Activated CD4-positive, alpha-beta memory T cell treated with anti-CD3 and anti-CD28 coated beads, Interleukin-2, amount 10 ng/mL, durations not matched to agents 7 days and 5 days (primary cell): Measurements from ENCODE around the gene TRIM24. TPM values are rescaled to one million over a fixed set of nuclear protein-coding genes. Genes with fewer than 3 reads are reported as not detected.
"Not testable (repeated sequence)": the region's sequence is repeated elsewhere in the genome, so short reads cannot be mapped to it uniquely, and the experiment has no call there.

Experiments
- CTCF ChIA-PET: fragments of 350-600 bp; sonication (Branson Sonifier 250); formaldehyde crosslinking; loops from one replicate; lab custom pipeline; 2021; ENCODE audit warnings: antibody characterized with exemption, inconsistent platforms; lab: Charles Lee
- POLR2A ChIA-PET: fragments of 350-600 bp; sonication (Branson Sonifier 250); formaldehyde crosslinking; loops from one replicate; lab custom pipeline; 2021; ENCODE audit warnings: antibody characterized with exemption; lab: Charles Lee
- DNase-seq: peaks from one replicate; pipeline ENCODE4 v3.0.0-alpha.2; 2020
- H3K27ac Mint-ChIP-seq: one replicate; pipeline ENCODE4 v1.8.0; 2021; ENCODE audit warnings: mild to moderate bottlenecking, mixed read lengths
- H3K27me3 Mint-ChIP-seq: one replicate; pipeline ENCODE4 v1.8.0; 2021; ENCODE audit warnings: mixed read lengths
- H3K36me3 Mint-ChIP-seq: one replicate; pipeline ENCODE4 v1.8.0; 2021; ENCODE audit warnings: low read depth, mixed read lengths
- H3K4me1 Mint-ChIP-seq: one replicate; pipeline ENCODE4 v1.8.0; 2021; ENCODE audit warnings: mixed read lengths
- H3K4me3 Mint-ChIP-seq: one replicate; pipeline ENCODE4 v1.8.0; 2021; ENCODE audit warnings: mild to moderate bottlenecking, mixed read lengths
- H3K9me3 Mint-ChIP-seq: one replicate; pipeline ENCODE4 v1.8.0; 2021; ENCODE audit warnings: mixed read lengths
- total RNA-seq, 2 experiments: library from RNA; stranded (reverse); gene quantifications; one replicate each; pipeline ENCODE4 v1.2.3, GENCODE V29; 2021

The TRIM24 gene
- total RNA-seq, 2 experiments from 2014 or later, result 17.8 to 19.6 TPM

DNA sequence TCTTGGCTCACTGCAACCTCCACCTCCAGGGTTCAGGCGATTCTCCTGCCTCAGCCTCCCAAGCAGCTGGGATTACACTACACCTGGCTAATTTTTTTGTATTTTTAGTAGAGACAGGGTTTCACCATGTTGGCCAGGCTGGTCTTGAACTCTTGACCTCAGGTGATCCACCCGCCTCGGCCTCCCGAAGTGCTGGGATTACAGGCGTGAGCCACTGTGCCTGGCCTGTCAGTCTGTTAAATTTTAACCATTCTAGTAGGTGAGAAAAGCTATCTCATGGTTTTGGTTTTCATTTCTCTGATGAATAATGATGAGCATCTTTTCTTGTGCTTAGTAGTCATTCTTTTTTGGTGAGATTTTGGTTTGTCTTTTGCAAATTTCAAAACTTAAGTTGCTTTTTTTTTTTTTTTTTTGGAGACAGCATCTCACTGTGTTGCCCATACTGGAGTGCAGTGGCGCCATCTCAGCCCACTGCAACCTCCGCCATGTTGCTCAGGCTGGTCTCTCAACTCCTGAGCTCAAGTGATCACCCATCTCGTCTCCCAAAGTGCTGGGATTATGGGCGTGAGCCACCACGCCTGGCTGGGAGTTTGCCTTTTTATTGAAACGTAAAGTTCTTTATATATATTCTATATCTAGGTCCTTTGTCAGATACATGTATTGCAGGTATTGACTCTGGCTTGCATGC, 6.2 kb downstream of the TRIM24 start:
- Mint-ChIP-seq H3K4me1 (peaks cover 36% of the 10 kb centered on the region), H3K36me3 (peaks cover 28% of the 10 kb centered on the region)
- not testable (repeated sequence) for H3K27me3 Mint-ChIP-seq, H3K9me3 Mint-ChIP-seq, H3K27ac Mint-ChIP-seq, H3K4me3 Mint-ChIP-seq, DNase-seq
- CTCF ChIA-PET, result interaction anchor here (0.9 to 2.1 kb wide), 2 partner anchors 14 to 272 kb away, joined by 3 to 8 read pairs; no protein-coding TSS in a partner anchor
- POLR2A ChIA-PET, result interaction anchor here (1.4 kb wide), 1 partner anchor 15 kb away, joined by 5 read pairs; no protein-coding TSS in a partner anchor

DNA sequence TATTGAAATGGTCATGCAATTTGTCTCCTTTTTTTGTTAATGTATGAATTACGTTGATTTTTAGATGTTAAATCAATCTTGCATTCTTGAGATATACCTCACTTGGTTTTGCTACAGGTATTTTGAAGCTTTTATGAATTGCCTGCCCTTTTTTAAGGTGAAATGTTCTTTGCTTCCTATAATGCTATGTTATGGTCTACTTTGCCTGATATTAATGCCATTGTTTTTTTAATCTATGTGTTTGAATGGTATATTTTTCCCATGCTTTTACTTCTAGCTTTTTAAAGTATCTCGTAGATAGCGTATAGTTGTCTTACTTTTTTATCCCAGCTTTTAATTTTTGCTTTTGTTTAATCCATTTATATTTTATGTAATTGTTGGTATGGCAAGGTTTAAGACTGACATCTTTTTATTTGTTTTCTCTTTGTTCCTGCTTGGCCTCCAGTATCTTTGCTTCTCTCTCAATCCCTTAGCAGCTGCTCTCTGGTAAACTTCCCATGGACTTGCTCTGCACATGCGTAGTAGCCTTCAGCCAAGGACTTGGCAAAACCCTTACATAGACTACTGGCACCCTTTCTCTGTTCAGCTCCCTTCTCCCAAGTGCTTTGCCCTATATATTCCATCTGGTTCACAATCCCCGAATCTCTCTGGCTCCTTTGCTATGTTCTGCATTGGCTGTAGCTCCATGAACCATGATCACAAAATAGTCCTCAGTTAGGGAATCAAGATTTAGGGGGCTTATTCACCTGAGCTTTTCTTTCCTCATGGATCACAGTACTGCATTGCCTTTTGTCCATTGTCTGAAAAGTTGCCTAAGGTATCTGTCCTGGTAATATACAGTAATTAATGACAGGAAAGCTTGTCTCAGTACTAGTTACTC, 8.4 kb downstream of the TRIM24 start:
- H3K36me3 Mint-ChIP-seq, result peaks cover 25% of the 10 kb centered on the region
- peaks cover 19% of the 10 kb centered on the region for H3K4me1 Mint-ChIP-seq

DNA sequence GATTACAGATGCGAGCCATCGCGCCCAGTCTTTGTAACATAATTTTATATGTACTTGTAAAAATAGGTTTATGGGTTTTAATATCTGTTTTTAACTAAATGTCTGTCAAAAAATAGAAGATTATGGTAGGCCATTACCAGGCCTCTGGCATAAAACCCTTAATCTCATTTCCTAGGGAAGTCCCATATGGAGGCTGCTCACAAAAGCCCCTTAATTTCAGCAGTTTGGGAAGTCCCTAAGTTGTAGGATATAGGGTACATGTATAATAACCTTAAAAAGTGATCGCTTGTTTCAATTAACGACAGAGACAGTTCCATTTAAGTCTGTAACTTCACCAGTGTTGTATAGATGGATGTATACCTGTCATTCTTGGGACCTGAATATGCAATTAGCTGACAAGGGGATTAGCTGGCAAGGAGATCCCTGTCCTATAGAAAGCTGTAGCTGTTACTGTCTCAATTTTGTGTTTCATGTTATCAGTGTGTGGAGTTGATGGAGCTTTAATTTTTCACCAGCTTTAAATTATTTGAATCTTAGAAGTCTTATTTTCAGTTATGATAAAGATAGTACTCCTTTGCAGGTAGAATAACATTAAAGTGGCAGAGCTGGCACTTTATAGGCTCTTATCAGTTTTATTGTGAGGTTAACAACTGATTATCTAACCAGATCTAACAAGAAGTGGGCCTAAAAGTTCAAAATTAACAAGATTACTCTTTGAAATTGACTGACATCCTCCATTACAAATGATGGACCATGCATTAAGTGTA, 10.5 kb downstream of the TRIM24 start:
- ChIA-PET CTCF (interaction anchor here (0.7 kb wide), 1 partner anchor 30 kb away, joined by 3 read pairs; no protein-coding TSS in a partner anchor), POLR2A (no interaction called here)
- peaks cover 7% of the 10 kb centered on the region for H3K4me1 Mint-ChIP-seq
- H3K9me3 Mint-ChIP-seq, result no peaks in the 10 kb centered on the region
- DNase-seq, result no peak
- no peaks in the 10 kb centered on the region for H3K27me3 Mint-ChIP-seq
- no peak overlapping the region for H3K27ac Mint-ChIP-seq
- no peak overlapping the region for H3K4me3 Mint-ChIP-seq
- peaks cover 13% of the 10 kb centered on the region for H3K36me3 Mint-ChIP-seq

More for the DNA sequence above, 8.4 kb downstream of the TRIM24 start:
- no peaks in the 10 kb centered on the region for H3K9me3 Mint-ChIP-seq
- ChIA-PET CTCF (no interaction called here), POLR2A (no interaction called here)
- H3K27me3 Mint-ChIP-seq, result no peaks in the 10 kb centered on the region
- no peak overlapping the region for H3K4me3 Mint-ChIP-seq
- no peak for DNase-seq
- no peak overlapping the region for H3K27ac Mint-ChIP-seq

DNA sequence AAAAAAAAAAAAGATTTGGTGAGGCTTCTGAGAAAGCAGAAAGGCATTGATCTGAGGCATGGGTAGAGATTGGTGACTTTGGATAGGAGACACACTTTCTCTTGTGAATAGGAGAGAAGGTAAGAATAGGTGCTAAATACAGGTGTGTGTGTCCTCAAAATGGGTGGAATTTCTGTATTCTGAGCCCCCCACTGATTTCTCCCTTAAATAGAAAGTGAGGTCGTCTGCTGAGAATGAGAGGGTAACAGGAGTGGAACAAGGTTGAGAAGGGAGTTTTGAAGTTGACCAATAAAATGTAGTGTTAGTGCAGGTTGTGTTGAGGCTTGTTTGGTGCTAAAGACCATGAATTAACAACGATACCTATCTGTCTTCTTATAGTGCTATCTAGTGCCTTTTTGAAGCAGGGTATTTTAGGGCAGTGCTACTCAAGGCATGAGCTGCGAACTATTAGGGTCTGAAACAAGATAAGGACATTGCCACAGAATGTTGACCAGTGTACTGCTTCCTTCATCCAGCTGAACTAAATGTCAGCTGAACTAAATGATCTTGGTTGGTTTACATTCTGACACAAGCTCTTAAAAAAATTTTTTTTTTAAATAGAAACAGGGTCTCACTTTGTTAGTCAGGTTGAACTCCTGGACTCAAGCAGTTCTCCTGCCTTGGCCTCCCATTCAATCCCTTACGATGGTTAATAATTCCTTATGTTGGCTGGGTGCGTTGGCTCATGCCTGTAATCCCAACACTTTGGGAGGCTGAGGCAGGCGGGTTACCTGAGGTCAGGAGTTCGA, 12.4 kb downstream of the TRIM24 start:
- Mint-ChIP-seq H3K4me1 (peaks cover 7% of the 10 kb centered on the region), H3K36me3 (peaks cover 11% of the 10 kb centered on the region), H3K27me3 (no peaks in the 10 kb centered on the region), H3K4me3 (no peak overlapping the region), H3K27ac (no peak overlapping the region), H3K9me3 (no peaks in the 10 kb centered on the region)
- ChIA-PET POLR2A (interaction anchor here (1.3 kb wide), 1 partner anchor 11 kb away, joined by 4 read pairs; no protein-coding TSS in a partner anchor), CTCF (no interaction called here)
- DNase-seq, result no peak

DNA sequence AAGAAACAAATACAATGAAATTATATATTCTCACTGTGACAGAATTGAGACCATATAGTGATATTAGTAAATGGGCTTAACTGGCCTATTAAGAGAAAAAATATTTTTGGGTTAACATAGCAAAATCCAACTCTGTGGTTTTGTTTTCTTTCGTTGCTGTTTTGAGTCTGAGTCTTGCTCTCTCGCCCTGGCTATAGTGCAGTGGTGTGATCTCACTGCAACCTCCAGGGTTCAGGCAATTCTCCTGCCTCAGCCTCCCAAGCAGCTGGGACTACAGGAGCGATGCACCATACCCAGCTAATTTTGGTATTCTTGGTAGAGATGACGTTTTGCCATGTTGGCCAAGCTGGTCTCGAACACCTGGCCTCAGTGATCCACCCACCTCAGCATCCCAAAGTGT, 15.3 kb downstream of the TRIM24 start:
- H3K27ac Mint-ChIP-seq, result no peak overlapping the region
- H3K4me3 Mint-ChIP-seq, result no peak overlapping the region
- H3K36me3 Mint-ChIP-seq, result peaks cover 3% of the 10 kb centered on the region
- POLR2A ChIA-PET, result no interaction called here
- H3K9me3 Mint-ChIP-seq, result no peaks in the 10 kb centered on the region
- CTCF ChIA-PET, result no interaction called here
- DNase-seq, result no peak
- peaks cover 19% of the 10 kb centered on the region for H3K4me1 Mint-ChIP-seq
- no peaks in the 10 kb centered on the region for H3K27me3 Mint-ChIP-seq

DNA sequence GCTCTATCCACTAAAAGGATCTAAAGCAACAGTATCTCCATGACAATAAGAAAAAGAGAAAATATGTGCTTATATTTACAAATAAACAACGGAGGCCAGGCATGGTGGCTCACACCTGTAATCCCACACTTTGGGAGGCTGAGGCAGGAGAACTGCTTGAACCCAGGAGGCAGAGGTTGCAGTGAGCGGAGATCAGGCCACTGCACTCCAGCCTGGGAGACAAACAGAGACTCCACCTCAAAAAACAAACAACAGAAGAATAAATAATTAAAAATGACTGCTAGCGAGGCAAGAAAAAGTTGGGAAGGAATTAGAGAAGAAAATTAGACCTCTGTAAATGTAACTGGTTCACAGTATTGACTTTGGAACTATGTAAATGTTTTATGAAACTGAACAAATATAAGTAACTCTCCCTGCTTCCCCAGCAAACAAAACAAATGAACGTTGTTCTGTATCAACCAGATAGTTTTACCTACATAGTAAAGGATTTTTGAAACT, 17.1 kb downstream of the TRIM24 start:
- POLR2A ChIA-PET, result no interaction called here
- Mint-ChIP-seq H3K9me3 (no peaks in the 10 kb centered on the region), H3K27ac (no peak overlapping the region), H3K36me3 (peaks cover 5% of the 10 kb centered on the region), H3K4me1 (peaks cover 27% of the 10 kb centered on the region), H3K4me3 (no peak overlapping the region), H3K27me3 (no peaks in the 10 kb centered on the region)
- DNase-seq, result no peak
- CTCF ChIA-PET, result interaction anchor here (1.2 kb wide), 1 partner anchor 262 kb away, joined by 3 read pairs; no protein-coding TSS in a partner anchor

DNA sequence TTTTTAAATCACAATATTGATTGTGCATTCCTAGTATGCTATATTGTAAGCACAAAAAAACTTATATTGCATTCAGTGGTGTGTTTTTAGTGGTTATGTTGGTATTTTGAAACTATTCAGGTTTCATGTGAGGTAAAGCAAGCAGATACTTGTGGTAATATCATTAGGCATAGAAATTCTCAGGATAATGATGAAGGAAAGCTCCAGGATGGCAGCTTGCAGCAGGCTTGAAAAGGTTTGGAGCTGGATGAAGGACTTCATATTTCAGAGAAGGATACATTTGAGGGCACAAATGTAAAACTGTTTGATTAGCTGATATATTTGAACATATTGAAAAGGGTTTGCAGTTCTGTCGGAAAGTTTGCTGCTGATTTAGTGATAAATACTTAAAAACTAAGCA, 17.5 kb downstream of the TRIM24 start:
- H3K36me3 Mint-ChIP-seq, result peaks cover 5% of the 10 kb centered on the region
- ChIA-PET POLR2A (no interaction called here), CTCF (interaction anchor here (1.2 kb wide), 1 partner anchor 261 kb away, joined by 3 read pairs; no protein-coding TSS in a partner anchor)
- H3K9me3 Mint-ChIP-seq, result no peaks in the 10 kb centered on the region
- no peak overlapping the region for H3K4me3 Mint-ChIP-seq
- no peaks in the 10 kb centered on the region for H3K27me3 Mint-ChIP-seq
- H3K27ac Mint-ChIP-seq, result no peak overlapping the region
- no peak for DNase-seq
- H3K4me1 Mint-ChIP-seq, result peaks cover 27% of the 10 kb centered on the region

DNA sequence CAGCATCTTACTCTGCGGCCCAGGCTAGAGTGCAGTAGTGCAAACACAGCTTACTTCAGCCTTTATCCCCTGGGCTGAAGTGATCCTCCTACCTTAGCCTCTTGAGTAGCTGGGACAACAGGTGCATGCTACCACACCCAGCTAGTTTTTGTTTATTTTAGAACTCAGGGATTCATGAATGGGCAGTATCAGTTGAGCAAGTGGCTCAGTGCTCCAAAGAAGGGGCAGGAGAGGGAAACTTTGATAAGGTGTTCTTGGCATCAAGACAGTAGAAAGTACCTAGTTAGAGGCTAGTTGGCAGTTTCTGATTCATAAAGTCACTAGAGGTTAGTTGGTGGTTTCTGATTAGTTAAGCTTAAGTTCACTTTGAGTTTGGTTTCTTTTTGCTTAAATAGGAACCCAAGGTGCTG, 18.4 kb downstream of the TRIM24 start:
- Mint-ChIP-seq H3K36me3 (peaks cover 3% of the 10 kb centered on the region), H3K4me1 (peaks cover 31% of the 10 kb centered on the region), H3K27me3 (no peaks in the 10 kb centered on the region), H3K9me3 (peaks cover 2% of the 10 kb centered on the region), H3K27ac (no peak overlapping the region), H3K4me3 (no peak overlapping the region)
- DNase-seq, result no peak
- ChIA-PET POLR2A (interaction anchor here (1.4 kb wide), 1 partner anchor 18 kb away, joined by 3 read pairs; the partner anchor contains the start of gene TRIM24), CTCF (interaction anchor here (1.2 kb wide), 1 partner anchor 260 kb away, joined by 3 read pairs; no protein-coding TSS in a partner anchor)

DNA sequence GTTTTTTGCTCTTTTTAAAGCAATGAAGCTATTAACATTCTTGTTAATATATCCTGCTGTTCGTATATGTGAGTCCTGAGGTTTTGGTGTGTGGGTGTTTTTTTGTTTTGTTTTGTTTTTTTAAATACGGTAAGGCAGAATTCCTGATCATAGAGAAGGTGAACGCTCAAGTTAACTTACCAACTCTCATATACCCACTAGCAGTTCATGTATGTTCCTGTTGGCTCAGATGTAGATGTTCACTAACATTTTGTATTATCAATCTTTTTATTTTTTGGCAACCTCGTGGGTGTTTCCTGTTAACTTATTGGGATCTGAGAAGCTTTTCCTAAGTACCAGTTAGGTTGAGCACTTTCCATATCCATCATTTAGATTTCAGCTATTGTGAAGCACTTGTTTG, 20.5 kb downstream of the TRIM24 start:
- Mint-ChIP-seq H3K9me3 (peaks cover 4% of the 10 kb centered on the region), H3K4me3 (no peak overlapping the region), H3K27me3 (no peaks in the 10 kb centered on the region), H3K27ac (no peak overlapping the region), H3K36me3 (peaks cover 5% of the 10 kb centered on the region), H3K4me1 (peaks cover 32% of the 10 kb centered on the region)
- POLR2A ChIA-PET, result interaction anchor here (1.4 to 2.0 kb wide), 2 partner anchors 13 to 19 kb away, joined by 3 to 5 read pairs; no protein-coding TSS in a partner anchor
- CTCF ChIA-PET, result interaction anchor here (0.8 kb wide), 1 partner anchor 14 kb away, joined by 3 read pairs; no protein-coding TSS in a partner anchor
- no peak for DNase-seq

DNA sequence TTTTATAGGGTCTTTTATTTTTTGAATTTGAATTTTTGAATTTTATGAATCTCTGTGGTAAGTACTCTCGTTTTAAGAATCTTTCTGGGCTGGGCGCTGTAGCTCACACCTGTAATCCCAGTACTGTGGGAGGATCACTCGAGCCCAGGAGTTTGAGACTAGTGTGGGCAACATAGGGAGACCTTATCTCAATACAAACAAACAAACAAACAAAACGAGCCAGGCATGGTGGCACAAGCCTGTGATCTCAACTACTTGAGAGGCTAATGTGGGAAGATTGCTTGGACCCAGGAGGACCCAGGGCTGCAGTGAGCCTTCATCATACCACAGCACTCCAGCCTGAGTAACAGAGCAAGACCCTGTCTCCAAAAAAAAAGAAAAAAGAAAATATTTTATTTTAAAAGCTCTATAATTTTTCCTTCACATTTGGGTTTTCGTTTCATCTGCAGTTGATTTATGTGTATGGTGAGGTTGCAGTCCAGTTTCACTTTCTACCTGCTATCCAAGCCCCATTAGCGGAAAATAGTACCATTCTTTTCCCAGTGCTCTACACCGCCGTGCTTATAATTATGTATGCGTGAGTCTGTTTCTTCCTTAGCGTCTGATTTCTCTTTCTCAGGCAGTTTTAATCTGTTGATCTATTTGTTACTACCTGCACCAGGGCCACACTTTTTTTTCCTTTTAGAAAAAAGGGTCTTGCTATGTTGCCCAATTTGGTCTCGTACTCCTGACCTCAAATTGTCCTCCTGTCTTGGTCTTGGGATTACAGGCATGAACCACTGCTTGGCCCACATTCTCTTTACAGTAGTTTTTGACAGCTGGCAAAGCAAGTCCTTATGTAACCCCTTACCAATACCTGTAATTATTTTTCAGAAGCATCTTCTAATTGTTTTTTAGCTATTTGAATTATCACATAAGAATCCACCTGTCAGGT, 21.7 kb downstream of the TRIM24 start:
- Mint-ChIP-seq H3K36me3 (peaks cover 13% of the 10 kb centered on the region), H3K4me1 (peaks cover 31% of the 10 kb centered on the region), H3K27ac (no peak overlapping the region), H3K27me3 (no peaks in the 10 kb centered on the region), H3K9me3 (peaks cover 7% of the 10 kb centered on the region), H3K4me3 (no peak overlapping the region)
- DNase-seq, result no peak
- ChIA-PET POLR2A (interaction anchor here (2.0 kb wide), 1 partner anchor 15 kb away, joined by 5 read pairs; no protein-coding TSS in a partner anchor), CTCF (no interaction called here)

DNA sequence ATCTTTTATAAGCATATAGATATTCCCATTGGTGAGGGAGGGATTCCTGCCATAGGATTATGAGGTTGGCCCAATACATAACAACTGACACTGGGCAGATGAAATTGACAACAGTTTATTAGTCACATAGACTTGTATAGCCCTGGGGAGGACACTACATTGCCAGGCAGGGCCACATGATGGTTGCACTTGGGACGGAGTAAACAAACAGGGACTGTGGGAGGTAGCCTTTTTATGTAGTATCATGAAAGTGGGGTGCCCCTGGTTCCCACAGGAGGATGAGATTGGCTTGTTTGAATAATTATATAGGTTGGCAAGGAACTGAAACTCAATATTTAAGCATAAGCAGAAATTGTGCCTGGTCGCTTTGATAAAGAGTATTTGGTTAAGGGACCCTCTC, 23.5 kb downstream of the TRIM24 start:
- POLR2A ChIA-PET, result no interaction called here
- peaks cover 21% of the 10 kb centered on the region for H3K36me3 Mint-ChIP-seq
- H3K27ac Mint-ChIP-seq, result no peak overlapping the region
- peaks cover 21% of the 10 kb centered on the region for H3K4me1 Mint-ChIP-seq
- H3K4me3 Mint-ChIP-seq, result no peak overlapping the region
- DNase-seq, result no peak
- no peaks in the 10 kb centered on the region for H3K27me3 Mint-ChIP-seq
- CTCF ChIA-PET, result interaction anchor here (1.0 kb wide), 1 partner anchor 255 kb away, joined by 3 read pairs; no protein-coding TSS in a partner anchor
- peaks cover 15% of the 10 kb centered on the region for H3K9me3 Mint-ChIP-seq
